Panc1 (cell line): Measurements from ENCODE around the gene TMEM108. TPM values are rescaled to one million over a fixed set of nuclear protein-coding genes. Genes with fewer than 3 reads are reported as not detected.
A peak's percentile ranks its signal among the peaks of the same experiment; 100 is the strongest.

Experiments
- ATAC-seq: fragments of 200-7000 bp; cut with Tn5 transposase; 2 replicates; pipeline ENCODE4 v1.9.1; 2020; ENCODE audit warnings: mild to moderate bottlenecking, moderate library complexity
- BruUV-seq: library from RNA; stranded (reverse); fragments of 400-500 nt; replicated peaks from 2 replicates; lab custom pipeline; 2021; lab: Mats Ljungman, UMichigan
- CTCF ChIA-PET: fragments of 300-600 bp; sonication (Branson Sonifier 250); formaldehyde crosslinking; loops from one replicate; lab custom pipeline; 2022; ENCODE audit warnings: antibody characterized with exemption; lab: Charles Lee
- POLR2A ChIA-PET: fragments of 300-600 bp; sonication (Branson Sonifier 250); formaldehyde crosslinking; loops from one replicate; lab custom pipeline; 2022; ENCODE audit warnings: antibody characterized with exemption; lab: Charles Lee
- DNase-seq: peaks from one replicate; pipeline ENCODE4 v3.0.0-alpha.2; 2010; ENCODE audit warnings: low read depth, low spot score
- H3K27ac ChIP-seq: 2 replicates; pipeline ENCODE4 v1.5.1; 2011; ENCODE audit warnings: mild to moderate bottlenecking, low read length, inconsistent platforms
- H3K27me3 ChIP-seq: fragments of 200-500 bp; sonication (Bioruptor generic); 2 replicates; pipeline ENCODE4 v1.6.0; 2014; ENCODE audit warnings: low read length, inconsistent platforms; ENCODE audit not compliant: control insufficient read depth, insufficient read depth
- H3K36me3 ChIP-seq: fragments of 200-500 bp; sonication (Bioruptor generic); 2 replicates; pipeline ENCODE4 v1.5.1; 2014; ENCODE audit warnings: inconsistent platforms, mild to moderate bottlenecking, low read length, moderate library complexity; ENCODE audit not compliant: control insufficient read depth, insufficient read depth
- H3K4me1 ChIP-seq: 2 replicates; pipeline ENCODE4 v1.5.1; 2011; ENCODE audit warnings: inconsistent platforms, mild to moderate bottlenecking, low read length, moderate library complexity; ENCODE audit not compliant: control insufficient read depth, insufficient read depth
- H3K4me3 ChIP-seq, 2 experiments: 2 replicates each; pipeline ENCODE4 v1.5.1; 2011 to 2012; ENCODE audit warnings: low read depth in 2 of 2, low read length in 2 of 2, mild to moderate bottlenecking in 2 of 2, inconsistent platforms in 1 of 2, moderate library complexity in 1 of 2
- H3K9me3 ChIP-seq: fragments of 200-500 bp; sonication (Bioruptor generic); 2 replicates; pipeline ENCODE4 v1.5.1; 2014; ENCODE audit warnings: low read depth, mild to moderate bottlenecking, inconsistent platforms, low read length, moderate library complexity; ENCODE audit not compliant: control insufficient read depth, insufficient read depth
- POLR2AphosphoS5 ChIP-seq: IDR thresholded peaks from 2 replicates; pipeline ENCODE4 v1.6.1; 2012; ENCODE audit warnings: mild to moderate bottlenecking, low read depth, low read length, moderate library complexity
- SIN3A ChIP-seq: IDR thresholded peaks from 2 replicates; pipeline ENCODE4 v1.6.1; 2012; ENCODE audit warnings: low read depth, mild to moderate bottlenecking, low read length, moderate library complexity, borderline replicate concordance; ENCODE audit not compliant: insufficient read depth
- TCF7L2 ChIP-seq: IDR thresholded peaks from 2 replicates; pipeline ENCODE4 v1.6.1; 2011; ENCODE audit warnings: mild to moderate bottlenecking, low read depth, low read length, inconsistent platforms
- in situ Hi-C: cut with HindIII; loops from 2 replicates; pipeline ENCODE4 v1.10.0; 2016; ENCODE audit warnings: low sequenced_read_pairs, low pct_unique_long_range_greater_than_20kb
- intact Hi-C: fragments of 100-400 bp; cut with micrococcal nuclease; formaldehyde crosslinking; loops from one replicate; pipeline ENCODE4 v1.10.0; 2022; ENCODE audit not compliant: unreplicated experiment
- total RNA-seq: library from RNA; stranded (reverse); gene quantifications from one replicate; pipeline ENCODE4 v1.2.1, GENCODE V29; 2021; ENCODE audit not compliant: unreplicated experiment
- TF ChIP-seq, protein P1 (sequence below): fragments of 450-650 bp; IDR thresholded peaks from 2 replicates; pipeline ENCODE4 v1.5.1; 2017; ENCODE audit warnings: mild to moderate bottlenecking
- TF ChIP-seq, protein P2 (sequence below), 2 experiments: IDR thresholded peaks; 2 replicates each; pipeline ENCODE4 v1.6.1; 2011 to 2012; ENCODE audit warnings: low read depth in 2 of 2, control low read depth in 1 of 2, low read length in 1 of 2, mild to moderate bottlenecking in 1 of 2, moderate library complexity in 1 of 2; ENCODE audit not compliant: insufficient read depth in 1 of 2

The TMEM108 gene
- total RNA-seq, 1 experiment from 2014 or later: 0.41 TPM

DNA sequence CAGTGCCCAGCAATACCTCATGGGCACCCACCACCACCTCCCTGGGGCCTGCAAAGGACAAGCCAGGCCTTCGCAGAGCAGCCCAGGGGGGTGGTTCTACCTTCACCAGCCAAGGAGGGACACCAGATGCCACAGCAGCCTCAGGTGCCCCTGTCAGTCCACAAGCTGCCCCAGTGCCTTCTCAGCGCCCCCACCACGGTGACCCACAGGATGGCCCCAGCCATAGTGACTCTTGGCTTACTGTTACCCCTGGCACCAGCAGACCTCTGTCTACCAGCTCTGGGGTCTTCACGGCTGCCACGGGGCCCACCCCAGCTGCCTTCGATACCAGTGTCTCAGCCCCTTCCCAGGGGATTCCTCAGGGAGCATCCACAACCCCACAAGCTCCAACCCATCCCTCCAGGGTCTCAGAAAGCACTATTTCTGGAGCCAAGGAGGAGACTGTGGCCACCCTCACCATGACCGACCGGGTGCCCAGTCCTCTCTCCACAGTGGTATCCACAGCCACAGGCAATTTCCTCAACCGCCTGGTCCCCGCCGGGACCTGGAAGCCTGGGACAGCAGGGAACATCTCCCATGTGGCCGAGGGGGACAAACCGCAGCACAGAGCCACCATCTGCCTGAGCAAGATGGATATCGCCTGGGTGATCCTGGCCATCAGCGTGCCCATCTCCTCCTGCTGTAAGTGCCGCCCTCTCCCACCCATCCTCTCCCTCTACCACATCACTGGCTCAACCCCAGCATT is 342.5 kb downstream of the TMEM108 start:
- Histone ChIP-seq H3K4me1 (0 out of 2 replicates have a peak, but pooled peaks cover 2% of the 10 kb centered on the region), H3K9me3 (no peaks in the 10 kb centered on the region), H3K27me3 (no peaks in the 10 kb centered on the region), H3K36me3 (no peaks in the 10 kb centered on the region), H3K27ac (peak overlapping the region; percentile 12; the same call in 1 of the 2 replicates), H3K4me3 (no peak overlapping the region)
- ChIA-PET CTCF (no interaction called here), POLR2A (no interaction called here)
- in situ Hi-C loops: no loop called here
- ATAC-seq: no peak
- BruUV-seq: no TSS peak
- intact Hi-C loops: no loop called here
- TF ChIP-seq TCF7L2 (no peak), SIN3A (no peak), POLR2AphosphoS5 (no peak)
- TF ChIP-seq, protein P1, sequence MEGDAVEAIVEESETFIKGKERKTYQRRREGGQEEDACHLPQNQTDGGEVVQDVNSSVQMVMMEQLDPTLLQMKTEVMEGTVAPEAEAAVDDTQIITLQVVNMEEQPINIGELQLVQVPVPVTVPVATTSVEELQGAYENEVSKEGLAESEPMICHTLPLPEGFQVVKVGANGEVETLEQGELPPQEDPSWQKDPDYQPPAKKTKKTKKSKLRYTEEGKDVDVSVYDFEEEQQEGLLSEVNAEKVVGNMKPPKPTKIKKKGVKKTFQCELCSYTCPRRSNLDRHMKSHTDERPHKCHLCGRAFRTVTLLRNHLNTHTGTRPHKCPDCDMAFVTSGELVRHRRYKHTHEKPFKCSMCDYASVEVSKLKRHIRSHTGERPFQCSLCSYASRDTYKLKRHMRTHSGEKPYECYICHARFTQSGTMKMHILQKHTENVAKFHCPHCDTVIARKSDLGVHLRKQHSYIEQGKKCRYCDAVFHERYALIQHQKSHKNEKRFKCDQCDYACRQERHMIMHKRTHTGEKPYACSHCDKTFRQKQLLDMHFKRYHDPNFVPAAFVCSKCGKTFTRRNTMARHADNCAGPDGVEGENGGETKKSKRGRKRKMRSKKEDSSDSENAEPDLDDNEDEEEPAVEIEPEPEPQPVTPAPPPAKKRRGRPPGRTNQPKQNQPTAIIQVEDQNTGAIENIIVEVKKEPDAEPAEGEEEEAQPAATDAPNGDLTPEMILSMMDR: no peak
- TF ChIP-seq, protein P2, sequence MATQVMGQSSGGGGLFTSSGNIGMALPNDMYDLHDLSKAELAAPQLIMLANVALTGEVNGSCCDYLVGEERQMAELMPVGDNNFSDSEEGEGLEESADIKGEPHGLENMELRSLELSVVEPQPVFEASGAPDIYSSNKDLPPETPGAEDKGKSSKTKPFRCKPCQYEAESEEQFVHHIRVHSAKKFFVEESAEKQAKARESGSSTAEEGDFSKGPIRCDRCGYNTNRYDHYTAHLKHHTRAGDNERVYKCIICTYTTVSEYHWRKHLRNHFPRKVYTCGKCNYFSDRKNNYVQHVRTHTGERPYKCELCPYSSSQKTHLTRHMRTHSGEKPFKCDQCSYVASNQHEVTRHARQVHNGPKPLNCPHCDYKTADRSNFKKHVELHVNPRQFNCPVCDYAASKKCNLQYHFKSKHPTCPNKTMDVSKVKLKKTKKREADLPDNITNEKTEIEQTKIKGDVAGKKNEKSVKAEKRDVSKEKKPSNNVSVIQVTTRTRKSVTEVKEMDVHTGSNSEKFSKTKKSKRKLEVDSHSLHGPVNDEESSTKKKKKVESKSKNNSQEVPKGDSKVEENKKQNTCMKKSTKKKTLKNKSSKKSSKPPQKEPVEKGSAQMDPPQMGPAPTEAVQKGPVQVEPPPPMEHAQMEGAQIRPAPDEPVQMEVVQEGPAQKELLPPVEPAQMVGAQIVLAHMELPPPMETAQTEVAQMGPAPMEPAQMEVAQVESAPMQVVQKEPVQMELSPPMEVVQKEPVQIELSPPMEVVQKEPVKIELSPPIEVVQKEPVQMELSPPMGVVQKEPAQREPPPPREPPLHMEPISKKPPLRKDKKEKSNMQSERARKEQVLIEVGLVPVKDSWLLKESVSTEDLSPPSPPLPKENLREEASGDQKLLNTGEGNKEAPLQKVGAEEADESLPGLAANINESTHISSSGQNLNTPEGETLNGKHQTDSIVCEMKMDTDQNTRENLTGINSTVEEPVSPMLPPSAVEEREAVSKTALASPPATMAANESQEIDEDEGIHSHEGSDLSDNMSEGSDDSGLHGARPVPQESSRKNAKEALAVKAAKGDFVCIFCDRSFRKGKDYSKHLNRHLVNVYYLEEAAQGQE (IDR thresholded peaks at IDR 0.05; ENCODE audit: insufficient read depth in 1 of 2, low read depth in 2 of 2, low read length in 1 of 2): no peak
- DNase-seq: no peak

DNA sequence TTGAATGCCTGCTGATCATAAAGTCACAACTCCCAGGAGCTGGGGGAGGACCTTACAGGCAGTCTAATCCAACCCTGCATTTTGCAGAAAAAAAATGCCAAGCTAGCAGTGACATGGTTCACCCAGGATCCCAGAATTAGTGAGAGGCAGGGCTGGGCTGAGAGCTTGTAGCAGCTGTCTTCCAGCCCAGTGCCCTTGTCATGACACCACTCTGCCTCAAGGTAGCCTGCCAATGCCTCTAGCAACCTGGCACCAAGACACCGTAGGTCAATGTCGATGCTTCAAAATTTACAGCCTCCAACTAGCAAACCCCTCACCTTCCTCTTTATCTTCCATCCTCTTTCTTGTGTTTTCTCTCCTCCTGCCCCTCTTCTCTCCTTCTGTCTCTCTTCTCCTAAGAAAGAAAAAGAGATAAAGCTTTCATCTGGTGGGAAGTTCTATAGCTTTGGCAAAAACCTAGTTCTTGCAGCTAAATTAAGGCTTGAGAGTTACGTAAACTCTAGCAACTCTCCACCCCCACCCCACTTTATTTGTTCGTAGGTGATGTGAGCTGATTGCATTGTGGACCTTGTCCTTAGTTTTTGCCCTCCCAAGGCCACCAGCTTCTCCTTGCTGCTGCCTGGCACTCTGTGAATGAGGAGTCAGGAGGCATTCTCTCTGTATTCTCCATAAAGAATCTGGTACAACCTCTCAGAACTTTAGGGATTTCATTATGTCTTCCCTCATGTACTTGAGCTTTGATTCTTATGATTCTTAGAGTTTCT is 343.3 kb downstream of the TMEM108 start:
- no peak overlapping the region; the same call in 1 of the 2 replicates for H3K27ac ChIP-seq
- ATAC-seq: no peak
- ChIA-PET POLR2A (no interaction called here), CTCF (interaction anchor here (0.6 to 0.8 kb wide), 3 partner anchors 11 to 436 kb away, joined by 3 to 10 read pairs (median 4); no protein-coding TSS in a partner anchor)
- no peaks in the 10 kb centered on the region for H3K9me3 ChIP-seq
- no peak overlapping the region for H3K4me3 ChIP-seq
- TF ChIP-seq SIN3A (no peak), POLR2AphosphoS5 (no peak), TCF7L2 (no peak)
- TF ChIP-seq, protein P1: no peak
- TF ChIP-seq, protein P2 (IDR thresholded peaks at IDR 0.05; ENCODE audit: insufficient read depth in 1 of 2, low read depth in 2 of 2, low read length in 1 of 2): no peak
- H3K27me3 ChIP-seq: no peaks in the 10 kb centered on the region
- in situ Hi-C loops (no loop called here), intact Hi-C loops (no loop called here)
- H3K36me3 ChIP-seq: no peaks in the 10 kb centered on the region
- DNase-seq: no peak
- no peaks in the 10 kb centered on the region for H3K4me1 ChIP-seq
- no TSS peak for BruUV-seq
